HFF-Myc (cell line): Measurements from ENCODE around the gene KLHDC9.
A peak's percentile ranks its signal among the peaks of the same experiment; 100 is the strongest.

Source experiments
- DNase-seq: peaks from one replicate; pipeline ENCODE4 v3.0.0-alpha.2; 2011; ENCODE audit warnings: low read depth; ENCODE audit errors: extremely low read depth
- H3K4me3 ChIP-seq: replicated peaks from 2 replicates; pipeline ENCODE4 v1.5.1; 2011; ENCODE audit warnings: low read depth, mild to moderate bottlenecking, control low read depth, low read length
- TF ChIP-seq, protein P1 (sequence below): IDR thresholded peaks from 2 replicates; pipeline ENCODE4 v1.5.1; 2012; ENCODE audit warnings: mild to moderate bottlenecking, low read depth, low read length, control low read depth; ENCODE audit errors: missing control alignments

Gene KLHDC9, protein sequence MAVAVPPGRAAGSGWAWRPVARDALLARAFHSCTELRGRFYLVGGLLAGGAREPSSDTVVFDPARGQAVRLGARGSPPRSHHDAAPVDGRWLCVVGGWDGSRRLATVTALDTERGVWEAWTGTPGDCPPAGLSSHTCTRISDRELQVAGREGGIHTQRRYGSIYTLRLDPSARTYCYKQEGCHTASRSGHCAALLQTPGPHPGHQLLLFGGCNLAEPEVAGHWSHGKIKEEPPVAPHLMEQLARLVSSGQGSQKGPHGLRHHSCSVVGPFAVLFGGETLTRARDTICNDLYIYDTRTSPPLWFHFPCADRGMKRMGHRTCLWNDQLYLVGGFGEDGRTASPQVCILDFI

DNA sequence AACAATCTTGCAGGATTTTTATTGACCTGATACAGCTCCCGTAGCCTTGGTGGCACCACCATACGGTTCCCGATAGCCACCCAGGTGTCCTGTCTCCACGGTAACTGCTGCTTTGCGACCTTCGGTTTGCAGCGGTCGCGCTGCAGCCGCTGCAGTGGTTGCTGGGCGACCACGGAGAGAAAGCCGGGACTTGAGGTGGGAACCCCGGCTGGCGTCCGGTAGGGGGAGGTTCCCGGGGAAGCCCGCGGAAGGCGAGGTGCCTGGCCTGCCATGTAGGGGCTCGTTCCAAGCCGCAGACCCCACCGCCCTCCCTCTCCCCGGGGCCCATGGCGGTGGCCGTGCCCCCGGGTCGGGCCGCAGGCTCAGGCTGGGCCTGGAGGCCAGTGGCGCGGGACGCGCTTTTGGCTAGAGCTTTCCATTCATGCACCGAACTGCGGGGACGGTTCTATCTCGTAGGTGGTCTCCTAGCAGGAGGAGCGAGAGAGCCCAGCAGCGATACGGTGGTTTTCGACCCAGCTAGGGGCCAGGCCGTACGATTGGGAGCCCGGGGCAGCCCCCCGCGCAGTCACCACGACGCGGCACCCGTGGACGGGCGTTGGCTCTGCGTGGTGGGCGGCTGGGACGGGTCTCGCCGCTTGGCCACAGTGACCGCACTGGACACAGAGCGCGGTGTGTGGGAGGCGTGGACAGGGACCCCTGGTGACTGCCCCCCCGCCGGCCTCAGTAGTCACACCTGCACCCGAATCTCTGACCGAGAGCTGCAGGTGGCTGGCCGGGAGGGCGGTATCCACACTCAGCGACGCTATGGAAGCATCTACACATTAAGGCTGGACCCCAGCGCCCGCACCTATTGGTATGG lies at the start of gene KLHDC9:
TSS of gene KLHDC9 (plus strand) at position 152 of the 859 bp plus-strand sequence. CDS start at position 327, 175 bp downstream.
- DNase-seq = no peak
- TF ChIP-seq, protein P1, sequence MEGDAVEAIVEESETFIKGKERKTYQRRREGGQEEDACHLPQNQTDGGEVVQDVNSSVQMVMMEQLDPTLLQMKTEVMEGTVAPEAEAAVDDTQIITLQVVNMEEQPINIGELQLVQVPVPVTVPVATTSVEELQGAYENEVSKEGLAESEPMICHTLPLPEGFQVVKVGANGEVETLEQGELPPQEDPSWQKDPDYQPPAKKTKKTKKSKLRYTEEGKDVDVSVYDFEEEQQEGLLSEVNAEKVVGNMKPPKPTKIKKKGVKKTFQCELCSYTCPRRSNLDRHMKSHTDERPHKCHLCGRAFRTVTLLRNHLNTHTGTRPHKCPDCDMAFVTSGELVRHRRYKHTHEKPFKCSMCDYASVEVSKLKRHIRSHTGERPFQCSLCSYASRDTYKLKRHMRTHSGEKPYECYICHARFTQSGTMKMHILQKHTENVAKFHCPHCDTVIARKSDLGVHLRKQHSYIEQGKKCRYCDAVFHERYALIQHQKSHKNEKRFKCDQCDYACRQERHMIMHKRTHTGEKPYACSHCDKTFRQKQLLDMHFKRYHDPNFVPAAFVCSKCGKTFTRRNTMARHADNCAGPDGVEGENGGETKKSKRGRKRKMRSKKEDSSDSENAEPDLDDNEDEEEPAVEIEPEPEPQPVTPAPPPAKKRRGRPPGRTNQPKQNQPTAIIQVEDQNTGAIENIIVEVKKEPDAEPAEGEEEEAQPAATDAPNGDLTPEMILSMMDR = no peak
- peak within 1 kb of the TSS; percentile 49 for H3K4me3 ChIP-seq

- no peak overlapping the region for H3K4me3 ChIP-seq
- DNase-seq = no peak
- TF ChIP-seq, protein P1 = no peak
Measured at GRCh38 chr1:161048949-161049722, 49.0 kb upstream of the KLHDC9 start.

DNA sequence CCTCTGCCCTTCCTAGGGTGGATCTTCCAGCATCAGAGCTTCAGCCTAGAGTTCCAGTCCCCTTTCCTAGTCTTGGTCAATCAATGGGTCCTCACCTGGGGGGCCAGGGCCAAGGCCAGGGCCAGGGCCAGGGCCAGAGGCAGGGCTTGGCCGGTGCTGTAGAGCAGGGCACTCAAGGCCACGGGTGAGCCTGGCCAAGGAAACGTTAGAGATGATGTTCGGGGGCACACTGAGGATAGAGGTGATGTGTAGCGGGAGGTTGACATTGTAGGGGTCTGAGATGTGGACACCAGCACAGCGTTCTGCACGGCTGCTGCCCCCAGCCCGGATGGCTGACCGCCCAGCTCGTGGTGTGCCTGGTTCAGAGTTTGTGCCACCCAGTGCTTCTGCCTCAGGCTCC lies 46.9 kb upstream of the KLHDC9 start:
- no peak overlapping the region for H3K4me3 ChIP-seq
- TF ChIP-seq, protein P1 = no peak
- no peak for DNase-seq

GRCh38 chr1:161052899-161053298 lies 45.3 kb upstream of the KLHDC9 start:
- TF ChIP-seq, protein P1 = no peak
- no peak overlapping the region for H3K4me3 ChIP-seq
- no peak for DNase-seq

GRCh38 chr1:161054232-161054631 lies 43.9 kb upstream of the KLHDC9 start:
- no peak overlapping the region for H3K4me3 ChIP-seq
- no peak for DNase-seq
- TF ChIP-seq, protein P1 = no peak

- TF ChIP-seq, protein P1 = peak; percentile 15
- no peak overlapping the region for H3K4me3 ChIP-seq
- no peak for DNase-seq
Measured at GRCh38 chr1:161054805-161055204, 43.4 kb upstream of the KLHDC9 start.
